ENCODE data around the gene ENPP3. TPM values are rescaled to one million over a fixed set of nuclear protein-coding genes. Genes with fewer than 3 reads are reported as not detected.

ENPP3 gene
- total RNA-seq, 1 donor from 2014 or later = not detected

- Mint-ChIP-seq H3K36me3 (ENCODE audit: low read depth) (no peaks in the 10 kb centered on the region), H3K9me3 (ENCODE audit: low read depth) (no peaks in the 10 kb centered on the region), H3K4me3 (ENCODE audit: unreplicated experiment) (no peak overlapping the region), H3K27me3 (ENCODE audit: low read depth) (peaks cover 2% of the 10 kb centered on the region), H3K4me1 (ENCODE audit: low read depth) (no peaks in the 10 kb centered on the region), H3K27ac (ENCODE audit: unreplicated experiment) (no peak overlapping the region)
- TF ChIP-seq CTCF (IDR thresholded peaks at IDR 0.05) = no peak
- no peak for DNase-seq (ENCODE audit: low spot score)
These were observed 23.1 kb downstream of the ENPP3 start for GRCh38 chr6:131660195-131660594.

- Mint-ChIP-seq H3K4me3 (ENCODE audit: unreplicated experiment) (no peak overlapping the region), H3K4me1 (ENCODE audit: low read depth) (no peaks in the 10 kb centered on the region), H3K27me3 (ENCODE audit: low read depth) (peaks cover 7% of the 10 kb centered on the region), H3K27ac (ENCODE audit: unreplicated experiment) (no peak overlapping the region), H3K36me3 (ENCODE audit: low read depth) (no peaks in the 10 kb centered on the region), H3K9me3 (ENCODE audit: low read depth) (no peaks in the 10 kb centered on the region)
- no peak for TF ChIP-seq CTCF (IDR thresholded peaks at IDR 0.05)
- DNase-seq (ENCODE audit: low spot score) = no peak
These were observed 26.6 kb downstream of the ENPP3 start for GRCh38 chr6:131663578-131664165.

GRCh38 chr6:131669891-131670290 is 32.8 kb downstream of the ENPP3 start:
- peaks cover 2% of the 10 kb centered on the region for H3K9me3 Mint-ChIP-seq (ENCODE audit: low read depth)
- no peaks in the 10 kb centered on the region for H3K36me3 Mint-ChIP-seq (ENCODE audit: low read depth)
- no peak for DNase-seq (ENCODE audit: low spot score)
- no peak for TF ChIP-seq CTCF (IDR thresholded peaks at IDR 0.05)
- no peak overlapping the region for H3K4me3 Mint-ChIP-seq (ENCODE audit: unreplicated experiment)
- no peak overlapping the region for H3K27ac Mint-ChIP-seq (ENCODE audit: unreplicated experiment)
- peaks cover 7% of the 10 kb centered on the region for H3K27me3 Mint-ChIP-seq (ENCODE audit: low read depth)
- peaks cover 5% of the 10 kb centered on the region for H3K4me1 Mint-ChIP-seq (ENCODE audit: low read depth)

- H3K27me3 Mint-ChIP-seq (ENCODE audit: low read depth) = no peaks in the 10 kb centered on the region
- no peak for DNase-seq (ENCODE audit: low spot score)
- H3K27ac Mint-ChIP-seq (ENCODE audit: unreplicated experiment) = no peak overlapping the region
- H3K4me1 Mint-ChIP-seq (ENCODE audit: low read depth) = peaks cover 5% of the 10 kb centered on the region
- no peak overlapping the region for H3K4me3 Mint-ChIP-seq (ENCODE audit: unreplicated experiment)
- peaks cover 2% of the 10 kb centered on the region for H3K9me3 Mint-ChIP-seq (ENCODE audit: low read depth)
- TF ChIP-seq CTCF (IDR thresholded peaks at IDR 0.05) = no peak
- H3K36me3 Mint-ChIP-seq (ENCODE audit: low read depth) = no peaks in the 10 kb centered on the region
These were observed 36.1 kb downstream of the ENPP3 start for GRCh38 chr6:131673184-131673583.

GRCh38 chr6:131678442-131678841 is 41.3 kb downstream of the ENPP3 start:
- H3K9me3 Mint-ChIP-seq (ENCODE audit: low read depth) = no peaks in the 10 kb centered on the region

More at GRCh38 chr6:131678442-131678841, 41.3 kb downstream of the ENPP3 start:
- H3K36me3 Mint-ChIP-seq (ENCODE audit: low read depth) = no peaks in the 10 kb centered on the region
- peaks cover 7% of the 10 kb centered on the region for H3K4me1 Mint-ChIP-seq (ENCODE audit: low read depth)
- H3K27ac Mint-ChIP-seq (ENCODE audit: unreplicated experiment) = no peak overlapping the region
- no peak for TF ChIP-seq CTCF (IDR thresholded peaks at IDR 0.05)
- H3K4me3 Mint-ChIP-seq (ENCODE audit: unreplicated experiment) = no peak overlapping the region
- DNase-seq (ENCODE audit: low spot score) = no peak
- peaks cover 2% of the 10 kb centered on the region for H3K27me3 Mint-ChIP-seq (ENCODE audit: low read depth)

Measured in chondrocyte (in vitro differentiated cells).